HG02938 (cell line): ENCODE data around the gene REEP1.
A peak's percentile ranks its signal among the peaks of the same experiment; 100 is the strongest.
"Not testable (repeated sequence)": the region's sequence is repeated elsewhere in the genome, so short reads cannot be mapped to it uniquely, and the experiment has no call there.

Experiments used
- ATAC-seq: cut with Tn5 transposase; IDR thresholded peaks from one replicate; pipeline ENCODE4 v1.9.1; 2021; ENCODE audit warnings: mild to moderate bottlenecking, moderate library complexity; ENCODE audit not compliant: unreplicated experiment

Gene REEP1

GRCh38 chr2:86202336-86202692 is 135.1 kb downstream of the REEP1 start:
- ATAC-seq: no peak

GRCh38 chr2:86201671-86202335 is 135.6 kb downstream of the REEP1 start:
- ATAC-seq: no peak

- not testable (repeated sequence) for ATAC-seq
Measured at GRCh38 chr2:86200564-86200963, 136.9 kb downstream of the REEP1 start.

GRCh38 chr2:86199834-86200177 is 137.6 kb downstream of the REEP1 start:
- ATAC-seq: no peak

- peak; percentile 1 for ATAC-seq
Measured at GRCh38 chr2:86195808-86196387, 141.5 kb downstream of the REEP1 start.

- ATAC-seq: peak; percentile 84
Measured at GRCh38 chr2:86195055-86195807, 142.2 kb downstream of the REEP1 start, which contains the start of gene IMMT. Gene IMMT (minus strand): TSS chr2:86195462. CDS start chr2:86195382, 80 bp downstream.

GRCh38 chr2:86194751-86195054 is 142.7 kb downstream of the REEP1 start:
- ATAC-seq: no peak

GRCh38 chr2:86193901-86194567 is 143.4 kb downstream of the REEP1 start:
- no peak for ATAC-seq

GRCh38 chr2:86189782-86190416 is 147.5 kb downstream of the REEP1 start:
- ATAC-seq: no peak

- ATAC-seq: no peak
Measured at GRCh38 chr2:86186431-86186830, 151.0 kb downstream of the REEP1 start.

- no peak for ATAC-seq
Measured at GRCh38 chr2:86185517-86186212, 151.8 kb downstream of the REEP1 start.

- ATAC-seq: no peak
Measured at GRCh38 chr2:86176597-86176996, 160.8 kb downstream of the REEP1 start.

GRCh38 chr2:86175828-86176227 is 161.6 kb downstream of the REEP1 start:
- no peak for ATAC-seq

- no peak for ATAC-seq
Measured at GRCh38 chr2:86174445-86174844, 163.0 kb downstream of the REEP1 start.

GRCh38 chr2:86172610-86173009 is 164.8 kb downstream of the REEP1 start:
- no peak for ATAC-seq

- no peak for ATAC-seq
Measured at GRCh38 chr2:86171295-86171694, 166.1 kb downstream of the REEP1 start.

- ATAC-seq: no peak
Measured at GRCh38 chr2:86170449-86170848, 167.0 kb downstream of the REEP1 start.
